Uterus (tissue), 2 donors: ENCODE results near the gene FOXK1.

Experiments used
- POLR2A ChIP-seq, 2 donors: fragments of 450-650 bp; IDR thresholded peaks; one replicate each; pipeline ENCODE4 v1.6.1; 2016; ENCODE audit warnings: antibody characterized with exemption in 2 of 2, mild to moderate bottlenecking in 1 of 2, moderate library complexity in 1 of 2
- TF ChIP-seq, protein P1 (sequence below), 4 experiments: fragments of 200-600 bp in 2 of 4; fragments of 450-650 bp in 2 of 4; sonication (generic) in 2 of 4; IDR thresholded peaks; one replicate each; pipeline ENCODE4 v1.5.1; 2016 to 2019; ENCODE audit warnings: antibody characterized with exemption in 4 of 4, mild to moderate bottlenecking in 2 of 4, moderate library complexity in 1 of 4

DNA sequence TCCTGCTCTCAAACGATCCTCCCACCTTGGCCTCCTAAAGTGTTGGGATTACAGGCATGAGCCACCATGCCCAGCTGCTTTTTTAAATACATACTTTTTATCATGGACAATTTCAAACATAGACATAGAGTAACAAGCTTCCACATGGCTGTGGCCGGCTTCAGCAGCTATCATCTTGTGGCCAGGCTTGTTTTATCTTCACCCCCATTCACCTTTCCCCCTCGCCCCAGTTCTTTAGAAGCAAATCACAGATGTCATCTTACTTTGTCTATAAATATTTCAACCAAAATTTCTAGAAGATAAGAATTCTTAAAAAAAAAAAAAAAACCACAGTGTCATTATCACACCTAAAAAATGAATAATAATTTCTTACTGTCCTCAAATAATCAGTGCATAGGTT lies 5.9 kb downstream of the FOXK1 start:
- TF ChIP-seq, protein P1, sequence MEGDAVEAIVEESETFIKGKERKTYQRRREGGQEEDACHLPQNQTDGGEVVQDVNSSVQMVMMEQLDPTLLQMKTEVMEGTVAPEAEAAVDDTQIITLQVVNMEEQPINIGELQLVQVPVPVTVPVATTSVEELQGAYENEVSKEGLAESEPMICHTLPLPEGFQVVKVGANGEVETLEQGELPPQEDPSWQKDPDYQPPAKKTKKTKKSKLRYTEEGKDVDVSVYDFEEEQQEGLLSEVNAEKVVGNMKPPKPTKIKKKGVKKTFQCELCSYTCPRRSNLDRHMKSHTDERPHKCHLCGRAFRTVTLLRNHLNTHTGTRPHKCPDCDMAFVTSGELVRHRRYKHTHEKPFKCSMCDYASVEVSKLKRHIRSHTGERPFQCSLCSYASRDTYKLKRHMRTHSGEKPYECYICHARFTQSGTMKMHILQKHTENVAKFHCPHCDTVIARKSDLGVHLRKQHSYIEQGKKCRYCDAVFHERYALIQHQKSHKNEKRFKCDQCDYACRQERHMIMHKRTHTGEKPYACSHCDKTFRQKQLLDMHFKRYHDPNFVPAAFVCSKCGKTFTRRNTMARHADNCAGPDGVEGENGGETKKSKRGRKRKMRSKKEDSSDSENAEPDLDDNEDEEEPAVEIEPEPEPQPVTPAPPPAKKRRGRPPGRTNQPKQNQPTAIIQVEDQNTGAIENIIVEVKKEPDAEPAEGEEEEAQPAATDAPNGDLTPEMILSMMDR (IDR thresholded peaks at IDR 0.05): no peak
- TF ChIP-seq POLR2A (IDR thresholded peaks at IDR 0.05): no peak
